Raji (cell line): Measurements from ENCODE around the gene PTH.

Source experiments
- POLR2A ChIP-seq: IDR thresholded peaks from 2 replicates; pipeline ENCODE4 v1.6.1; 2011; ENCODE audit warnings: low read depth, low read length, control low read depth; ENCODE audit not compliant: insufficient read depth

Gene PTH

GRCh38 chr11:13495929-13496328 lies at the start of gene PTH:
Gene PTH (minus strand): TSS chr11:13495997. CDS start chr11:13492855, 3,142 bp downstream.
- no peak for TF ChIP-seq POLR2A

- TF ChIP-seq POLR2A, result no peak
Measured at GRCh38 chr11:13538044-13538443, 42.2 kb upstream of the PTH start.

GRCh38 chr11:13535819-13536218 lies 40.0 kb upstream of the PTH start:
- no peak for TF ChIP-seq POLR2A

GRCh38 chr11:13534358-13534757 lies 38.6 kb upstream of the PTH start:
- TF ChIP-seq POLR2A, result no peak

GRCh38 chr11:13525257-13525656 lies 29.5 kb upstream of the PTH start:
- TF ChIP-seq POLR2A, result no peak

- no peak for TF ChIP-seq POLR2A
Measured at GRCh38 chr11:13503393-13503792, 7.6 kb upstream of the PTH start.

GRCh38 chr11:13502492-13502891 lies 6.7 kb upstream of the PTH start:
- TF ChIP-seq POLR2A, result no peak

- no peak for TF ChIP-seq POLR2A
Measured at GRCh38 chr11:13494051-13494450, 1.7 kb downstream of the PTH start.

GRCh38 chr11:13487661-13488030 lies 8.2 kb downstream of the PTH start:
- no peak for TF ChIP-seq POLR2A

GRCh38 chr11:13486926-13487660 lies 8.7 kb downstream of the PTH start:
- TF ChIP-seq POLR2A, result no peak

GRCh38 chr11:13480198-13480597 lies 15.6 kb downstream of the PTH start:
- no peak for TF ChIP-seq POLR2A

GRCh38 chr11:13479688-13480087 lies 16.1 kb downstream of the PTH start:
- no peak for TF ChIP-seq POLR2A

GRCh38 chr11:13475091-13475490 lies 20.7 kb downstream of the PTH start:
- TF ChIP-seq POLR2A, result no peak

- TF ChIP-seq POLR2A, result no peak
Measured at GRCh38 chr11:13473013-13473722, 22.6 kb downstream of the PTH start.

- TF ChIP-seq POLR2A, result no peak
Measured at GRCh38 chr11:13468750-13469149, 27.0 kb downstream of the PTH start.

- TF ChIP-seq POLR2A, result no peak
Measured at GRCh38 chr11:13465909-13466371, 29.9 kb downstream of the PTH start.

GRCh38 chr11:13463779-13464290 lies 32.0 kb downstream of the PTH start:
- no peak for TF ChIP-seq POLR2A
